GM21360 (cell line): ENCODE results near the gene MYO3B.
"Not testable (repeated sequence)": the region's sequence is repeated elsewhere in the genome, so short reads cannot be mapped to it uniquely, and the experiment has no call there.

ENCODE experiments used
- ATAC-seq: cut with Tn5 transposase; IDR thresholded peaks from one replicate; pipeline ENCODE4 v1.9.1; 2021; ENCODE audit warnings: mild to moderate bottlenecking, moderate library complexity; ENCODE audit not compliant: unreplicated experiment

The MYO3B gene

GRCh38 chr2:170260188-170260587, 82.2 kb downstream of the MYO3B start:
- ATAC-seq = no peak

- ATAC-seq = no peak
Observed at GRCh38 chr2:170261566-170261965, 83.6 kb downstream of the MYO3B start.

- no peak for ATAC-seq
Observed at GRCh38 chr2:170262343-170262742, 84.4 kb downstream of the MYO3B start.

GRCh38 chr2:170262806-170263205, 84.9 kb downstream of the MYO3B start:
- no peak for ATAC-seq

GRCh38 chr2:170263728-170264521, 86.0 kb downstream of the MYO3B start:
- ATAC-seq = not testable (repeated sequence)

GRCh38 chr2:170264522-170264860, 86.5 kb downstream of the MYO3B start:
- no peak for ATAC-seq

- no peak for ATAC-seq
Observed at GRCh38 chr2:170264865-170265264, 86.9 kb downstream of the MYO3B start.

- ATAC-seq = no peak
Observed at GRCh38 chr2:170265321-170265720, 87.4 kb downstream of the MYO3B start.

- ATAC-seq = no peak
Observed at GRCh38 chr2:170266358-170266757, 88.4 kb downstream of the MYO3B start.

- ATAC-seq = no peak
Observed at GRCh38 chr2:170267071-170267470, 89.1 kb downstream of the MYO3B start.

- no peak for ATAC-seq
Observed at GRCh38 chr2:170270278-170270864, 92.4 kb downstream of the MYO3B start.

- ATAC-seq = no peak
Observed at GRCh38 chr2:170271340-170271739, 93.4 kb downstream of the MYO3B start.

- ATAC-seq = no peak
Observed at GRCh38 chr2:170276056-170276455, 98.1 kb downstream of the MYO3B start.

- ATAC-seq = no peak
Observed at GRCh38 chr2:170276925-170277629, 99.1 kb downstream of the MYO3B start.

- no peak for ATAC-seq
Observed at GRCh38 chr2:170277951-170278350, 100.0 kb downstream of the MYO3B start.

GRCh38 chr2:170279615-170280014, 101.7 kb downstream of the MYO3B start:
- ATAC-seq = not testable (repeated sequence)

GRCh38 chr2:170282851-170283250, 104.9 kb downstream of the MYO3B start:
- ATAC-seq = no peak

- ATAC-seq = no peak
Observed at GRCh38 chr2:170284205-170284604, 106.3 kb downstream of the MYO3B start.

GRCh38 chr2:170288859-170289258, 110.9 kb downstream of the MYO3B start:
- no peak for ATAC-seq

GRCh38 chr2:170291474-170291873, 113.5 kb downstream of the MYO3B start:
- ATAC-seq = no peak

- ATAC-seq = no peak
Observed at GRCh38 chr2:170292415-170292814, 114.5 kb downstream of the MYO3B start.

- ATAC-seq = no peak
Observed at GRCh38 chr2:170297496-170297895, 119.5 kb downstream of the MYO3B start.
